NCI-H128 (cell line): Measurements from ENCODE around the gene TM4SF20.
"Not testable (repeated sequence)": the region's sequence is repeated elsewhere in the genome, so short reads cannot be mapped to it uniquely, and the experiment has no call there.

Source experiments
- DNase-seq: peaks from one replicate; lab custom pipeline; 2025; ENCODE audit not compliant: unreplicated experiment; lab: John Stamatoyannopoulos, UW

Gene TM4SF20

GRCh38 chr2:227398684-227399670, 19.9 kb upstream of the TM4SF20 start:
- no peak for DNase-seq

- DNase-seq, result no peak
Observed at GRCh38 chr2:227397562-227397961, 18.5 kb upstream of the TM4SF20 start.

GRCh38 chr2:227395556-227395955, 16.4 kb upstream of the TM4SF20 start:
- DNase-seq, result no peak

GRCh38 chr2:227394401-227394800, 15.3 kb upstream of the TM4SF20 start:
- DNase-seq, result no peak

DNA sequence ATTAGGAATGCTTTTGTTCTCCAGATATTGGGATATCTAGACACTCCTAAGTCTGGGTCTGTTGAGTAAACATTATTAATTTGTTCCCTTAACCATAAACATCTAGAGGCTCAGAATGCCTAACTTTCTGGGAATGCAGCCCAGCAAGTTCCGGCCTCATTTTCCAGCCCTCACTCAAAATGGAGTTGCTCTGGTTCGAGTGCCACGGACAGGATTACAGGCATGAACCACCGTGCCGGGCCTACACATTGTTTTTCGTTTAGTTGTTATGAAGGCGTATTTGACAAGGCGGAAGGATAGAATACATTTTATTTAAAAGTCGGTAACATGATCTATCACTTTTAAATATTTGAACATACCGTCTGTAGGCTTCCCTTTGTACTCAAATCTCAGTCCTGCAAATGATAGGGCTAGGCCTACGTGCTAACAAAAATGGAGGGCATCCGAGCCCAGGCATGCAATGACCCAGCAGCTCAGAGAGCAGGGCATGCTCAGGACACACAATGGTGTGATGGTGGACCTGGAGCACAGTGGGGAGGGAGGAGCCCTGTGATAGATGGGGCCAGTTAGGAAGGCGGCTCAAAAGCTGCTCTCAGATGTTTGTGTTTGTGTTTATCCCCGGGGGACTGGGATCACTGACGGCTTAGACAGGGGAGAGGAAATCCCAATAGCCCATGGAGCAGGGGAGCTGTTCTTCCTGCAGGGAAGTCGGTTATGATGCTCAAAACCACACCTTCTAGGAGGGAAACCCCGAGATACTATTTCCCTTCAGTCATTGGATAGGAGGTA, 11.6 kb upstream of the TM4SF20 start:
- no peak for DNase-seq

- DNase-seq, result no peak
Observed at GRCh38 chr2:227389661-227390060, 10.6 kb upstream of the TM4SF20 start.

DNA sequence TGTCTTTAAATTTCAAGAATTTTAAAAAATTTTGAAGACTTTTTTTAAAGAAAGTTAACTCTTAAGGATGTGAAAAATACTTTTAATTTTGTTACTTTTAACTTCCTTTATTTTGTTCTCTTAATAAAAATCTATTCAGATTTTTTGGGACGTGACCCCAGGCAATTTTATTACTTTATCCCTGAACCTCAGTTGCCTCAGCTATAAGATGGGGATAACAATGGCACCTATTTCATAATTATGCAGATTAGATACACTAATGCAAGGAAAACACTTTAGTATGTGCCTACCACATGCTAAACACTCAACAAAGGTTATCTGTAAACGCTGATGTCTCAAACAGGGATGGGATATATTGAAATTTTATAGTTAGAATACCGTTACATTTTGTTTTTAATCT, 10.1 kb upstream of the TM4SF20 start:
- DNase-seq, result no peak

- no peak for DNase-seq
Observed at GRCh38 chr2:227388537-227389011, 9.5 kb upstream of the TM4SF20 start.

DNA sequence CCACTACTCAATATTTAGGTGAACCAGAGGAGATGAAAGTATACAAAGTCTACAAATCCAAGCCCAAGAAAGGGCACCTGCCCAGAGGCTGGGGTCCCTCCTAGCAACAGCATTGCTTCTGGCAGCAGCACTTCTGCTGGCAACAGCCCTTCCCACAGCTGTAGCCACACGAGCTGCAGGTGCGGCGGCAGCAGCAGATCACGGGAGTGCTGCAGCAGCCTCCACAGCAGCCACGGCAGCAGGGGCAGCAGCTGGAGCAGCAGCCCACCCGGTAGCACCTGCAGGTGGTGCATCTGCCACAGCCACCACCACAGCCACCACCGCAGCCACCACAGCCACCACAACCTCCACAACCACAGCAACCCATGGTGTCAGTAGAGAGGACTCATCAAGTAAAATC, 8.5 kb upstream of the TM4SF20 start, which contains the start of gene SCYGR1:
SCYGR1 (minus strand) TSS at position 367 of the 400 bp plus-strand sequence; CDS start at position 367, 0 bp downstream.
- not testable (repeated sequence) for DNase-seq

DNA sequence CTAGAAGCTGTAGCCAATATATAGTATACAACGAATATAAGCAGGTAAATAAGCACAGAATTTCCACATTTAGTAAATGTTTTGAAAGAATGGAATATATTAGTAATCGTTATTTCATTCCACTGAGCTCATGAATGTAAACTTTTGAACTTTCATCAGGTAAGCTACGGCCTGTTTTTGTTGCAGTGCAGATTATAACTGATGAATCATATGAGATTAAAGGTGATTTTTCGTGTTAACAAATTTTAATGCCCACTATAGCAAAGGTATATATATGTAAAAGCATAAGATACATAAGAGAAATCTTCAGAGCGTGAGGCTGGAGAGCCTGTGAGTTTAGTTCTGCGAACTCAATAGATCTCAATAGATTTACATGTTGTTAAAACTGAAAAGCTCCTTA, 7.5 kb upstream of the TM4SF20 start:
- no peak for DNase-seq

DNA sequence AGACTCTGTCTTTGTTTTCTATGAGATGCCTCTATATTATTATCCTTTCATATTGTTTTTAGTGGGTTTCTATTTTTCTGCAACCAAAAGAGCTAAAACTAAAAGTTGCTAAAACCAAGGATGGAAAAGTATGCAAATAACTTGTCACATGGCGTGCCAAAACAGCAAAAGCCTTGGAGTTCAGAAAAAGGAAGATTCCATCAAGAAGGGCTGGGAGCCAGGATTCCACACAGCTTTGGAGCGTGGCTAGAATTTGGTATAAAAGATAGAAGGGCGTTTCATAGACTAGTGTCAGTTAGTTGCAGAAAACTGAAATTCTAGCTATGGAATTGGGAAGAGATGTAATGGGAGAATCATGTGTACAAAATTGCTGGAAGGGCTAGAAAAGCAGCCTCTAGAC, 4.6 kb upstream of the TM4SF20 start:
- no peak for DNase-seq

DNA sequence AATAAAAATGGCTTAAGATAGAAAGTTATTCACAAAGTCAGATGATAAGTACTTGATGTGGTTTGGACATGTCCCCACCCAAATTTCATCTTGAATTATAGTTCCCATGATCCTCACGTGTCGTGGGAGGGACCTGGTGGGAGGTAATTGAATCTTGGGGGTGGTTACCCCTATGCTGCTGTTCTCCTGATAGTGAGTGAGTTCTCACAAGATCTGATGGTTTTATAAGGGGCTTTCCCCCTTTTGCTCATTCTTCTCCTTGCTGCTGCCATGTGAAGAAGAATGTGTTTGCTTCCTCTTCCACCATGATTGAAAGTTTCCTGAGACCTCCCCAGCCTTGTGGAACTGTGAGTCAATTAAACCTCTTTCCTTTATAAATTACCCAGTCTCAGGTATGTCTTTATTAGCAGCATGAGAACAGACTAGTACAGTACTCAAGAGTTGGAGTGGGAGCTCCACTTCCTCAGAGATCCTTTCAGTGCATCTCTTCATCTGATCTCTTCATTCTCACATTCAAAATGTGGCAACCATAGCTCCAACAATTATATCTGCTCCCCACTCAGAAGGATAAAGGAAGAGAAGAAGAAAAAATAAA, 3.2 kb upstream of the TM4SF20 start:
- not testable (repeated sequence) for DNase-seq

DNA sequence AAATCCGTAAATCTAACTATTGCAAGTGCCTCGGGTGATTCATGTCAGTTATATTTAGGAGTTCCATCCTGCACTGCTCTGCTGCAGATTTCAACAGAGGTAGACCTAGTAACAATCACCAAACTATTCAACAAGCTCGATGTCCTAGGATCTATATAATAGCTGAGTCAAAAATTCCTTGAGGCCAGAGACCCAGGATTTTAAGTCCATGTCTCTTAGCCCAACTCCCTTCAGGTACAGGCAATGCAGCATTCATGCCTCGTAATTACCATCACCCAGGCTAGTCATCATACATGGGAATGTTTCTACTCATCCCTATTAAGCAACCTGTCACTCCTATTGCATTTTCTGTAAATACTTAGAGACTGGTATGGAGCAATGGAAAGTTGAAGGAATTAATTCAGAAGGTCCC, 729 bp downstream of the TM4SF20 start:
- no peak for DNase-seq

GRCh38 chr2:227377467-227378351, 1.4 kb downstream of the TM4SF20 start:
- DNase-seq, result no peak

- DNase-seq, result no peak
Observed at GRCh38 chr2:227376656-227377396, 2.3 kb downstream of the TM4SF20 start.

DNA sequence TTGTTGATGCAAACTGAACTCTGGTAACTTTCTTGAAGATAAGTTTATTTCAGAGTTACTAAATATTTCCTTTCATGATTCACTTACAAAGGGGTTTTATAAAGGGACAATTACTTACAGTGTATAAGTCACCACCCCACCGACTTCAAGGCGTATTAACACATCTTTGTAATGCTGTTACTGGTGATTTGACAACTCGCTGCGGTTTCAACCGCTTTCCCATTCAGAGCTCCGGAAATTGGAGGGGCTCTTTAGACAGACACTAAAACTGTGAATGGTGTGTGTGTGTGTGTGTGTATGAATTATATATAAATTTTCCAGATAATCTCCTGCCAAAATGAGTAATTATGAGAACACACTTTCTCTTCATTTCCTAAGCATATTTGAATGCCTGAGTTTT, 4.9 kb downstream of the TM4SF20 start:
- DNase-seq, result no peak

DNA sequence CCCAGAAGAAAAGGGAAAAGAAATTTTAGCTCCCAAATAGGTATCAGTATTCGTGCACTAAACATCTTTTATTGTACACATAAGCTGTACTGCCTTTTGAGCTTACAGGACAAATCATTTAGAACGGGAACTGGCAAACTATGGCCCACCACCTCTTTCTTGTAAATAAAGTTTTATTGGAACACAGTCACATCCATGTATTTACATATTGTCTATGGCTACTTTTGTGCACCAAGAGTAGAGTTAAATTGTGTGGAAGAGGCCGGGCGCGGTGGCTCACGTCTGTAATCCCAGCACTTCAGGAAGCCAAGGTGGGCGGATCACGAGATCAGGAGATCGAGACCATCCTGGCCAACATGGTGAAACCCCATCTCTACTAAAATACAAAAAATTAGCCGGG, 5.7 kb downstream of the TM4SF20 start:
- no peak for DNase-seq

GRCh38 chr2:227370791-227371312, 8.3 kb downstream of the TM4SF20 start:
- DNase-seq, result no peak

- no peak for DNase-seq
Observed at GRCh38 chr2:227370092-227370491, 9.0 kb downstream of the TM4SF20 start.
